Measurements from ENCODE around the gene ZCCHC13.

The ZCCHC13 gene

GRCh38 chrX:74277846-74278245, 26.1 kb upstream of the ZCCHC13 start:
- Histone ChIP-seq H3K27ac (replicated peaks) (no peak overlapping the region), H3K4me3 (replicated peaks; ENCODE audit: insufficient read depth, low read length) (no peak overlapping the region), H3K27me3 (ENCODE audit: insufficient read depth, poor library complexity, severe bottlenecking) (no peaks in the 10 kb centered on the region)
- TF ChIP-seq, protein P1, sequence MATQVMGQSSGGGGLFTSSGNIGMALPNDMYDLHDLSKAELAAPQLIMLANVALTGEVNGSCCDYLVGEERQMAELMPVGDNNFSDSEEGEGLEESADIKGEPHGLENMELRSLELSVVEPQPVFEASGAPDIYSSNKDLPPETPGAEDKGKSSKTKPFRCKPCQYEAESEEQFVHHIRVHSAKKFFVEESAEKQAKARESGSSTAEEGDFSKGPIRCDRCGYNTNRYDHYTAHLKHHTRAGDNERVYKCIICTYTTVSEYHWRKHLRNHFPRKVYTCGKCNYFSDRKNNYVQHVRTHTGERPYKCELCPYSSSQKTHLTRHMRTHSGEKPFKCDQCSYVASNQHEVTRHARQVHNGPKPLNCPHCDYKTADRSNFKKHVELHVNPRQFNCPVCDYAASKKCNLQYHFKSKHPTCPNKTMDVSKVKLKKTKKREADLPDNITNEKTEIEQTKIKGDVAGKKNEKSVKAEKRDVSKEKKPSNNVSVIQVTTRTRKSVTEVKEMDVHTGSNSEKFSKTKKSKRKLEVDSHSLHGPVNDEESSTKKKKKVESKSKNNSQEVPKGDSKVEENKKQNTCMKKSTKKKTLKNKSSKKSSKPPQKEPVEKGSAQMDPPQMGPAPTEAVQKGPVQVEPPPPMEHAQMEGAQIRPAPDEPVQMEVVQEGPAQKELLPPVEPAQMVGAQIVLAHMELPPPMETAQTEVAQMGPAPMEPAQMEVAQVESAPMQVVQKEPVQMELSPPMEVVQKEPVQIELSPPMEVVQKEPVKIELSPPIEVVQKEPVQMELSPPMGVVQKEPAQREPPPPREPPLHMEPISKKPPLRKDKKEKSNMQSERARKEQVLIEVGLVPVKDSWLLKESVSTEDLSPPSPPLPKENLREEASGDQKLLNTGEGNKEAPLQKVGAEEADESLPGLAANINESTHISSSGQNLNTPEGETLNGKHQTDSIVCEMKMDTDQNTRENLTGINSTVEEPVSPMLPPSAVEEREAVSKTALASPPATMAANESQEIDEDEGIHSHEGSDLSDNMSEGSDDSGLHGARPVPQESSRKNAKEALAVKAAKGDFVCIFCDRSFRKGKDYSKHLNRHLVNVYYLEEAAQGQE (IDR thresholded peaks at IDR 0.05; ENCODE audit: insufficient replicate concordance, low read depth), result no peak
- no peak for TF ChIP-seq POLR2AphosphoS5 (IDR thresholded peaks at IDR 0.05; ENCODE audit: low read depth)
- no peak for DNase-seq (ENCODE audit: low read depth in 1 of 2, low spot score in 1 of 2)

DNA sequence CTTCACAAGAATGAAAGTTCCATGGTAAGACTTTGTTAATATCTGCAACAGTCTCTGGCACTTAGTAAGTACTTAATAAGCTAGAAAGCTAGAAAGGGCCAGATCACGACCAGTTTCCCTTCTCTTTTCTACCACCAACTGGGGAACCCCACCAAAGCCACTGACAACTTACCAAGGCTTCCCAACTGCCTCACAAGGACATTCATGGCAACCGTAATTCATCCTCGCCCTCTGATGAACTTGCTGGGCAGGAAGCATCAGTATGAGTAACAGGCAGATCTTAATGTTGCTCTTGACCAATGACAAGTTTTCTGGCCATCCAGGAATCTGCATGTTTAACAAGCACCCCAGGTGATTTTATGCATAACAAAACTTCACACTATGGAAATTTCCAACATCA, 23.2 kb upstream of the ZCCHC13 start:
- Histone ChIP-seq H3K4me3 (replicated peaks; ENCODE audit: insufficient read depth, low read length) (no peak overlapping the region), H3K27ac (replicated peaks) (no peak overlapping the region), H3K27me3 (ENCODE audit: insufficient read depth, poor library complexity, severe bottlenecking) (no peaks in the 10 kb centered on the region)
- TF ChIP-seq SPI1 (IDR thresholded peaks at IDR 0.05; ENCODE audit: borderline replicate concordance, low read depth), result no peak
- no peak for TF ChIP-seq GABPA (IDR thresholded peaks at IDR 0.05; ENCODE audit: low read depth)
- TF ChIP-seq POLR2AphosphoS5 (IDR thresholded peaks at IDR 0.05; ENCODE audit: low read depth), result no peak
- TF ChIP-seq, protein P1 (IDR thresholded peaks at IDR 0.05; ENCODE audit: insufficient replicate concordance, low read depth), result no peak
- TF ChIP-seq CTCF (IDR thresholded peaks at IDR 0.05; ENCODE audit: insufficient read depth, low read length), result no peak
- no peak for DNase-seq (ENCODE audit: low read depth in 1 of 2, low spot score in 1 of 2)

GRCh38 chrX:74284391-74284952, 19.5 kb upstream of the ZCCHC13 start:
- no peak overlapping the region for H3K4me3 ChIP-seq (replicated peaks; ENCODE audit: insufficient read depth, low read length)
- DNase-seq (ENCODE audit: low read depth in 1 of 2, low spot score in 1 of 2), result no peak
- no peak overlapping the region for H3K27ac ChIP-seq (replicated peaks)
- no peaks in the 10 kb centered on the region for H3K27me3 ChIP-seq (ENCODE audit: insufficient read depth, poor library complexity, severe bottlenecking)
- no peak for TF ChIP-seq GABPA (IDR thresholded peaks at IDR 0.05; ENCODE audit: low read depth)

GRCh38 chrX:74286950-74287740, 16.8 kb upstream of the ZCCHC13 start:
- H3K27me3 ChIP-seq (ENCODE audit: insufficient read depth, poor library complexity, severe bottlenecking), result no peaks in the 10 kb centered on the region
- DNase-seq (ENCODE audit: low read depth in 1 of 2, low spot score in 1 of 2), result no peak
- TF ChIP-seq CTCF (IDR thresholded peaks at IDR 0.05; ENCODE audit: insufficient read depth, low read length) (no peak), SPI1 (IDR thresholded peaks at IDR 0.05; ENCODE audit: borderline replicate concordance, low read depth) (no peak), POLR2AphosphoS5 (IDR thresholded peaks at IDR 0.05; ENCODE audit: low read depth) (no peak), GABPA (IDR thresholded peaks at IDR 0.05; ENCODE audit: low read depth) (no peak)
- TF ChIP-seq, protein P1 (IDR thresholded peaks at IDR 0.05; ENCODE audit: insufficient replicate concordance, low read depth), result no peak
- H3K27ac ChIP-seq (replicated peaks), result no peak overlapping the region
- H3K4me3 ChIP-seq (replicated peaks; ENCODE audit: insufficient read depth, low read length), result no peak overlapping the region

Measured in HL-60 (cell line).